ENCODE results near the gene AKAP8L.

The AKAP8L gene

GRCh38 chr19:15432018-15432494 is 13.3 kb upstream of the AKAP8L start:
- in situ Hi-C loops (cut with HindIII; ENCODE audit: low sequenced_read_pairs) = no loop called here
- TF ChIP-seq CTCF (IDR thresholded peaks at IDR 0.05; ENCODE audit: low read depth, low read length, missing control alignments) = no peak
- DNase-seq (ENCODE audit: low read depth) = no peak
- H3K4me3 ChIP-seq (ENCODE audit: low read depth, low read length) = peak overlapping the region; percentile 85

GRCh38 chr19:15431396-15432017 is 12.7 kb upstream of the AKAP8L start:
- no peak for DNase-seq (ENCODE audit: low read depth)
- no peak for TF ChIP-seq CTCF (IDR thresholded peaks at IDR 0.05; ENCODE audit: low read depth, low read length, missing control alignments)
- H3K4me3 ChIP-seq (ENCODE audit: low read depth, low read length) = peak overlapping the region; percentile 85
- in situ Hi-C loops (cut with HindIII; ENCODE audit: low sequenced_read_pairs) = no loop called here

- peak overlapping the region; percentile 85 for H3K4me3 ChIP-seq (ENCODE audit: low read depth, low read length)
- DNase-seq (ENCODE audit: low read depth) = no peak
- in situ Hi-C loops (cut with HindIII; ENCODE audit: low sequenced_read_pairs) = no loop called here
- TF ChIP-seq CTCF (IDR thresholded peaks at IDR 0.05; ENCODE audit: low read depth, low read length, missing control alignments) = no peak
Observed at GRCh38 chr19:15430526-15431120, 11.8 kb upstream of the AKAP8L start.

- no peak for TF ChIP-seq CTCF (IDR thresholded peaks at IDR 0.05; ENCODE audit: low read depth, low read length, missing control alignments)
- DNase-seq (ENCODE audit: low read depth) = no peak
- H3K4me3 ChIP-seq (ENCODE audit: low read depth, low read length) = no peak overlapping the region
- in situ Hi-C loops (cut with HindIII; ENCODE audit: low sequenced_read_pairs) = no loop called here
Observed at GRCh38 chr19:15429825-15430467, 11.2 kb upstream of the AKAP8L start.

GRCh38 chr19:15428956-15429824 is 10.4 kb upstream of the AKAP8L start:
- in situ Hi-C loops (cut with HindIII; ENCODE audit: low sequenced_read_pairs) = no loop called here
- H3K4me3 ChIP-seq (ENCODE audit: low read depth, low read length) = no peak overlapping the region
- DNase-seq (ENCODE audit: low read depth) = no peak
- TF ChIP-seq CTCF (IDR thresholded peaks at IDR 0.05; ENCODE audit: low read depth, low read length, missing control alignments) = no peak

- in situ Hi-C loops (cut with HindIII; ENCODE audit: low sequenced_read_pairs) = no loop called here
- TF ChIP-seq CTCF (IDR thresholded peaks at IDR 0.05; ENCODE audit: low read depth, low read length, missing control alignments) = no peak
- no peak overlapping the region for H3K4me3 ChIP-seq (ENCODE audit: low read depth, low read length)
- DNase-seq (ENCODE audit: low read depth) = no peak
Observed at GRCh38 chr19:15427991-15428471, 9.2 kb upstream of the AKAP8L start.
